Activated T-helper 1 cell treated with Interleukin-2 at 50 U/mL for 16 hours (primary cell): ENCODE measurements around the gene MIPOL1.
"Not testable (repeated sequence)": the region's sequence is repeated elsewhere in the genome, so short reads cannot be mapped to it uniquely, and the experiment has no call there.

Source experiments
- DNase-seq: peaks from one replicate; pipeline ENCODE4 v3.0.0-alpha.2; 2020; ENCODE audit warnings: low read depth

The MIPOL1 gene

GRCh38 chr14:37197421-37198272, at the start of gene MIPOL1:
MIPOL1 (plus strand) TSS chr14:37197937; CDS start chr14:37247889, 49,952 bp downstream.
- no peak for DNase-seq

- no peak for DNase-seq
These were observed 47.3 kb upstream of the MIPOL1 start for GRCh38 chr14:37150414-37150813.

- DNase-seq: no peak
These were observed 44.7 kb upstream of the MIPOL1 start for GRCh38 chr14:37153005-37153404.

GRCh38 chr14:37153483-37153882, 44.3 kb upstream of the MIPOL1 start:
- DNase-seq: no peak

GRCh38 chr14:37157987-37158386, 39.8 kb upstream of the MIPOL1 start:
- no peak for DNase-seq

- not testable (repeated sequence) for DNase-seq
These were observed 35.4 kb upstream of the MIPOL1 start for GRCh38 chr14:37162307-37162706.

GRCh38 chr14:37165794-37166193, 31.9 kb upstream of the MIPOL1 start:
- DNase-seq: no peak

- no peak for DNase-seq
These were observed 30.3 kb upstream of the MIPOL1 start for GRCh38 chr14:37167151-37168047.

- DNase-seq: no peak
These were observed 29.0 kb upstream of the MIPOL1 start for GRCh38 chr14:37168721-37169120.

GRCh38 chr14:37170237-37170636, 27.5 kb upstream of the MIPOL1 start:
- no peak for DNase-seq

GRCh38 chr14:37170993-37171392, 26.7 kb upstream of the MIPOL1 start:
- no peak for DNase-seq

- no peak for DNase-seq
These were observed 26.1 kb upstream of the MIPOL1 start for GRCh38 chr14:37171678-37172023.

- no peak for DNase-seq
These were observed 25.5 kb upstream of the MIPOL1 start, which contains the start of gene SLC25A21 for GRCh38 chr14:37172024-37172869. SLC25A21 (minus strand) TSS chr14:37172606.

GRCh38 chr14:37172936-37173614, 24.7 kb upstream of the MIPOL1 start:
- no peak for DNase-seq

GRCh38 chr14:37179896-37180502, 17.7 kb upstream of the MIPOL1 start:
- no peak for DNase-seq

- not testable (repeated sequence) for DNase-seq
These were observed 16.9 kb upstream of the MIPOL1 start for GRCh38 chr14:37180886-37181285.

GRCh38 chr14:37181441-37181840, 16.3 kb upstream of the MIPOL1 start:
- no peak for DNase-seq

GRCh38 chr14:37184520-37184919, 13.2 kb upstream of the MIPOL1 start:
- not testable (repeated sequence) for DNase-seq

GRCh38 chr14:37185670-37186069, 12.1 kb upstream of the MIPOL1 start:
- DNase-seq: no peak

GRCh38 chr14:37186865-37187264, 10.9 kb upstream of the MIPOL1 start:
- DNase-seq: no peak

- DNase-seq: no peak
These were observed 10.4 kb upstream of the MIPOL1 start for GRCh38 chr14:37187294-37187693.
